Glutamatergic neuron (in vitro differentiated cells): ENCODE data around the gene HTR2A. TPM values are rescaled to one million over a fixed set of nuclear protein-coding genes. Genes with fewer than 3 reads are reported as not detected.

ENCODE experiments used
- DNase-seq: peaks from one replicate; pipeline ENCODE4 v3.0.0; 2022
- H3K27ac Mint-ChIP-seq: one replicate; pipeline ENCODE4 v1.8.0; 2020; ENCODE audit warnings: mild to moderate bottlenecking, mixed read lengths, inconsistent platforms; ENCODE audit not compliant: unreplicated experiment
- H3K27me3 Mint-ChIP-seq: one replicate; pipeline ENCODE4 v1.8.0; 2020; ENCODE audit warnings: mild to moderate bottlenecking, moderate library complexity, mixed read lengths, inconsistent platforms; ENCODE audit not compliant: unreplicated experiment
- H3K36me3 Mint-ChIP-seq: one replicate; pipeline ENCODE4 v1.8.0; 2020; ENCODE audit warnings: mild to moderate bottlenecking, mixed read lengths, inconsistent platforms; ENCODE audit not compliant: unreplicated experiment
- H3K4me1 Mint-ChIP-seq: one replicate; pipeline ENCODE4 v1.8.0; 2020; ENCODE audit warnings: mild to moderate bottlenecking, low read depth, mixed read lengths, inconsistent platforms; ENCODE audit not compliant: unreplicated experiment
- H3K4me3 Mint-ChIP-seq: one replicate; pipeline ENCODE4 v1.8.0; 2020; ENCODE audit warnings: mild to moderate bottlenecking, mixed read lengths, inconsistent platforms; ENCODE audit not compliant: unreplicated experiment
- H3K9me3 Mint-ChIP-seq: one replicate; pipeline ENCODE4 v1.8.0; 2020; ENCODE audit warnings: mild to moderate bottlenecking, moderate library complexity, mixed read lengths, inconsistent platforms; ENCODE audit not compliant: unreplicated experiment
- CTCF ChIP-seq: fragments of 200-600 bp; sonication (generic); IDR thresholded peaks from one replicate; pipeline ENCODE4 v1.5.0; 2021; ENCODE audit not compliant: partially characterized antibody, unreplicated experiment
- total RNA-seq: library from RNA; stranded (reverse); fragmentation: NEBNext Ultra II Directional; extraction: Animal tissue kit (Norgen Biotek cat#: 25700); gene quantifications from one replicate; pipeline ENCODE4 v1.2.1, GENCODE V29; 2021; ENCODE audit not compliant: unreplicated experiment

HTR2A gene
- total RNA-seq, 1 donor from 2014 or later, result not detected

GRCh38 chr13:46864941-46865340, 31.9 kb downstream of the HTR2A start:
- H3K27me3 Mint-ChIP-seq, result no peaks in the 10 kb centered on the region
- H3K4me3 Mint-ChIP-seq, result no peak overlapping the region
- H3K36me3 Mint-ChIP-seq, result no peaks in the 10 kb centered on the region
- TF ChIP-seq CTCF, result no peak
- DNase-seq, result no peak
- no peaks in the 10 kb centered on the region for H3K9me3 Mint-ChIP-seq
- H3K4me1 Mint-ChIP-seq, result peaks cover 6% of the 10 kb centered on the region
- no peak overlapping the region for H3K27ac Mint-ChIP-seq

- Mint-ChIP-seq H3K27me3 (peaks cover 1% of the 10 kb centered on the region), H3K4me1 (peaks cover 6% of the 10 kb centered on the region), H3K27ac (no peak overlapping the region), H3K36me3 (no peaks in the 10 kb centered on the region), H3K4me3 (no peak overlapping the region), H3K9me3 (no peaks in the 10 kb centered on the region)
- TF ChIP-seq CTCF, result no peak
- no peak for DNase-seq
Measured at GRCh38 chr13:46861959-46862358, 34.9 kb downstream of the HTR2A start.

- Mint-ChIP-seq H3K4me3 (no peak overlapping the region), H3K4me1 (peaks cover under 1% of the 10 kb centered on the region), H3K27ac (no peak overlapping the region), H3K9me3 (no peaks in the 10 kb centered on the region), H3K27me3 (peaks cover 1% of the 10 kb centered on the region), H3K36me3 (no peaks in the 10 kb centered on the region)
- no peak for DNase-seq
- TF ChIP-seq CTCF, result no peak
Measured at GRCh38 chr13:46860722-46861121, 36.1 kb downstream of the HTR2A start.

GRCh38 chr13:46858776-46859175, 38.1 kb downstream of the HTR2A start:
- Mint-ChIP-seq H3K4me3 (no peak overlapping the region), H3K27me3 (peaks cover 1% of the 10 kb centered on the region), H3K36me3 (no peaks in the 10 kb centered on the region), H3K27ac (no peak overlapping the region), H3K4me1 (no peaks in the 10 kb centered on the region), H3K9me3 (no peaks in the 10 kb centered on the region)
- DNase-seq, result no peak
- TF ChIP-seq CTCF, result no peak

GRCh38 chr13:46858163-46858562, 38.7 kb downstream of the HTR2A start:
- H3K36me3 Mint-ChIP-seq, result no peaks in the 10 kb centered on the region
- TF ChIP-seq CTCF, result no peak
- H3K4me1 Mint-ChIP-seq, result no peaks in the 10 kb centered on the region
- H3K4me3 Mint-ChIP-seq, result no peak overlapping the region
- H3K27me3 Mint-ChIP-seq, result peaks cover 1% of the 10 kb centered on the region
- no peak for DNase-seq
- H3K27ac Mint-ChIP-seq, result no peak overlapping the region
- no peaks in the 10 kb centered on the region for H3K9me3 Mint-ChIP-seq
